IMR-90 (cell line): ENCODE results near the gene MCTP2. TPM values are rescaled to one million over a fixed set of nuclear protein-coding genes. Genes with fewer than 3 reads are reported as not detected.

ENCODE experiments used
- ATAC-seq: fragments of 200-7000 bp; cut with Tn5 transposase; 2 replicates; pipeline ENCODE4 v1.9.1; 2020; ENCODE audit warnings: low read depth, mild to moderate bottlenecking, moderate library complexity
- BruUV-seq: library from RNA; stranded (reverse); fragments of 400-500 nt; replicated peaks from 2 replicates; lab custom pipeline; 2021; lab: Mats Ljungman, UMichigan
- CTCF ChIA-PET: fragments of 300-600 bp; formaldehyde crosslinking; extraction: SDS; loops from one replicate; lab custom pipeline; 2021; ENCODE audit warnings: antibody characterized with exemption; lab: Yijun Ruan, JAX
- POLR2A ChIA-PET: fragments of 300-600 bp; sonication (Branson Sonifier 250); formaldehyde crosslinking; loops from one replicate; lab custom pipeline; 2022; ENCODE audit warnings: antibody characterized with exemption; ENCODE audit not compliant: unreplicated experiment; lab: Charles Lee
- DNase-seq: peaks from one replicate; pipeline ENCODE4 v3.0.0; 2013
- H2AFZ ChIP-seq: replicated peaks from 2 replicates; pipeline ENCODE3; 2013; ENCODE audit warnings: low read length, mild to moderate bottlenecking; ENCODE audit not compliant: poor library complexity
- H2AK5ac ChIP-seq: 2 replicates; pipeline ENCODE4 v1.6.1; 2013; ENCODE audit warnings: low read depth, low read length, inconsistent platforms
- H2AK9ac ChIP-seq: replicated peaks from 2 replicates; pipeline ENCODE3; 2013; ENCODE audit warnings: mild to moderate bottlenecking, low read depth, low read length, moderate library complexity; ENCODE audit not compliant: poor library complexity
- H2BK120ac ChIP-seq: 2 replicates; pipeline ENCODE4 v1.6.1; 2013; ENCODE audit warnings: low read depth, low read length, inconsistent platforms
- H2BK15ac ChIP-seq: 3 replicates; pipeline ENCODE4 v1.6.1; 2013; ENCODE audit warnings: low read depth, low read length, inconsistent platforms
- H2BK20ac ChIP-seq: 2 replicates; pipeline ENCODE4 v1.6.1; 2013; ENCODE audit warnings: low read depth, mild to moderate bottlenecking, inconsistent platforms, low read length, moderate library complexity
- H2BK5ac ChIP-seq: 2 replicates; pipeline ENCODE4 v1.6.1; 2013; ENCODE audit warnings: mild to moderate bottlenecking, low read depth, low read length, inconsistent platforms; ENCODE audit not compliant: poor library complexity, severe bottlenecking
- H3K14ac ChIP-seq: replicated peaks from 2 replicates; pipeline ENCODE4 v1.6.1; 2013; ENCODE audit warnings: low read depth, low read length, inconsistent platforms
- H3K18ac ChIP-seq: 2 replicates; pipeline ENCODE4 v1.6.1; 2013; ENCODE audit warnings: low read depth, low read length, control low read depth
- H3K23ac ChIP-seq: 2 replicates; pipeline ENCODE4 v1.6.1; 2013; ENCODE audit warnings: low read depth, low read length, inconsistent platforms
- H3K27ac ChIP-seq: 2 replicates; pipeline ENCODE4 v1.5.1; 2013; ENCODE audit warnings: mild to moderate bottlenecking, control low read depth, low read length; ENCODE audit not compliant: insufficient read depth
- H3K27me3 ChIP-seq: 2 replicates; pipeline ENCODE4 v1.6.1; 2013; ENCODE audit warnings: low read length; ENCODE audit not compliant: control insufficient read depth, insufficient read depth
- H3K36me3 ChIP-seq: 2 replicates; pipeline ENCODE4 v1.6.1; 2013; ENCODE audit warnings: low read length, mixed read lengths; ENCODE audit not compliant: control insufficient read depth, insufficient read depth
- H3K4ac ChIP-seq: 2 replicates; pipeline ENCODE4 v1.6.1; 2013; ENCODE audit warnings: low read depth, low read length, inconsistent platforms
- H3K4me1 ChIP-seq: 2 replicates; pipeline ENCODE4 v1.6.1; 2013; ENCODE audit warnings: low read length, mixed read lengths; ENCODE audit not compliant: control insufficient read depth, insufficient read depth
- H3K4me2 ChIP-seq: 2 replicates; pipeline ENCODE4 v1.6.1; 2013; ENCODE audit warnings: low read depth, mild to moderate bottlenecking, control low read depth, low read length, moderate library complexity
- H3K4me3 ChIP-seq: 2 replicates; pipeline ENCODE4 v1.5.1; 2013; ENCODE audit warnings: low read depth, mild to moderate bottlenecking, control low read depth, low read length, moderate library complexity; ENCODE audit not compliant: insufficient read depth
- H3K56ac ChIP-seq: 2 replicates; pipeline ENCODE4 v1.6.1; 2013; ENCODE audit warnings: low read length, inconsistent platforms; ENCODE audit not compliant: insufficient read depth; ENCODE audit errors: extremely low read depth
- H3K79me1 ChIP-seq, 2 experiments: 2 replicates each; pipeline ENCODE4 v1.6.1; 2013; ENCODE audit warnings: low read length in 2 of 2, inconsistent platforms in 1 of 2, low read depth in 1 of 2
- H3K9ac ChIP-seq: 2 replicates; pipeline ENCODE4 v1.6.1; 2013; ENCODE audit warnings: low read depth, low read length, control low read depth
- H3K9me1 ChIP-seq: 2 replicates; pipeline ENCODE4 v1.6.1; 2013; ENCODE audit warnings: low read length, inconsistent platforms; ENCODE audit not compliant: insufficient read depth
- H3K9me3 ChIP-seq: 2 replicates; pipeline ENCODE4 v1.6.1; 2013; ENCODE audit warnings: low read length; ENCODE audit not compliant: control insufficient read depth, insufficient read depth
- H4K20me1 ChIP-seq: 2 replicates; pipeline ENCODE4 v1.6.1; 2013; ENCODE audit warnings: low read length, inconsistent platforms; ENCODE audit not compliant: insufficient read depth
- H4K5ac ChIP-seq: 2 replicates; pipeline ENCODE4 v1.6.1; 2013; ENCODE audit warnings: mild to moderate bottlenecking, low read depth, low read length, control low read depth
- H4K8ac ChIP-seq, 2 experiments: 2 replicates each; pipeline ENCODE4 v1.6.1; 2013; ENCODE audit warnings: low read depth in 2 of 2, low read length in 2 of 2, control low read depth in 1 of 2, inconsistent platforms in 1 of 2
- H4K91ac ChIP-seq: 2 replicates; pipeline ENCODE4 v1.6.1; 2013; ENCODE audit warnings: low read depth, low read length, inconsistent platforms; ENCODE audit not compliant: insufficient read depth
- BHLHE40 ChIP-seq: fragments of 150-350 bp; IDR thresholded peaks from 2 replicates; pipeline ENCODE4 v1.6.1; 2016; ENCODE audit warnings: mild to moderate bottlenecking, low read depth, low read length
- CEBPB ChIP-seq: IDR thresholded peaks from 2 replicates; pipeline ENCODE4 v1.6.1; 2012; ENCODE audit warnings: low read depth, low read length, improper control_type of control experiment
- CHD1 ChIP-seq: IDR thresholded peaks from 2 replicates; pipeline ENCODE4 v1.6.1; 2012; ENCODE audit warnings: low read depth, low read length, improper control_type of control experiment
- CTCF ChIP-seq: conservative IDR thresholded peaks from 2 replicates; pipeline ENCODE4 v1.5.1; 2012; ENCODE audit warnings: mild to moderate bottlenecking, low read depth, low read length, improper control_type of control experiment
- ELK1 ChIP-seq: fragments of 150-350 bp; IDR thresholded peaks from 2 replicates; pipeline ENCODE4 v1.6.1; 2016; ENCODE audit warnings: low read depth, mild to moderate bottlenecking, low read length, moderate library complexity, borderline replicate concordance
- FOS ChIP-seq: fragments of 150-350 bp; IDR thresholded peaks from 2 replicates; pipeline ENCODE4 v1.6.1; 2016; ENCODE audit warnings: low read depth, low read length
- MAFK ChIP-seq: IDR thresholded peaks from 2 replicates; pipeline ENCODE4 v1.6.1; 2012; ENCODE audit warnings: low read depth, low read length, improper control_type of control experiment
- MAZ ChIP-seq: IDR thresholded peaks from 2 replicates; pipeline ENCODE4 v1.6.1; 2012; ENCODE audit warnings: low read depth, mild to moderate bottlenecking, low read length, improper control_type of control experiment, moderate library complexity, borderline replicate concordance
- MXI1 ChIP-seq: IDR thresholded peaks from 2 replicates; pipeline ENCODE4 v1.6.1; 2012; ENCODE audit warnings: low read depth, mild to moderate bottlenecking, low read length, moderate library complexity, borderline replicate concordance
- NFE2L2 ChIP-seq: fragments of 150-350 bp; IDR thresholded peaks from 2 replicates; pipeline ENCODE4 v1.6.1; 2016; ENCODE audit warnings: low read depth, mild to moderate bottlenecking, low read length
- POLR2A ChIP-seq: IDR thresholded peaks from 2 replicates; pipeline ENCODE4 v1.6.1; 2012; ENCODE audit warnings: mild to moderate bottlenecking, low read depth, low read length
- RAD21 ChIP-seq: IDR thresholded peaks from 2 replicates; pipeline ENCODE4 v1.6.1; 2012; ENCODE audit warnings: low read length, improper control_type of control experiment
- RCOR1 ChIP-seq: IDR thresholded peaks from 2 replicates; pipeline ENCODE4 v1.6.1; 2012; ENCODE audit warnings: mild to moderate bottlenecking, low read length, improper control_type of control experiment; ENCODE audit not compliant: insufficient replicate concordance
- RFX5 ChIP-seq: IDR thresholded peaks from 2 replicates; pipeline ENCODE4 v1.8.0; 2012; ENCODE audit warnings: low read depth, mild to moderate bottlenecking, low read length, moderate library complexity
- SMC3 ChIP-seq: fragments of 150-350 bp; IDR thresholded peaks from 2 replicates; pipeline ENCODE4 v1.6.1; 2016; ENCODE audit warnings: low read depth, mild to moderate bottlenecking, antibody characterized with exemption, low read length, moderate library complexity
- USF2 ChIP-seq: fragments of 150-350 bp; IDR thresholded peaks from 2 replicates; pipeline ENCODE4 v1.6.1; 2017; ENCODE audit warnings: mild to moderate bottlenecking, antibody characterized with exemption, low read length, low read depth
- WGBS, 2 experiments: methylation state at CpG; one replicate each; pipeline versions ENCODE4 v1.1.5 to v1.1.7; 2013; ENCODE audit warnings: missing lambda C conversion rate in 2 of 2; ENCODE audit not compliant: insufficient read length in 1 of 2; ENCODE audit errors: extremely low coverage in 2 of 2; 5-methylcytosine and 5-hydroxymethylcytosine counted together
- dilution Hi-C: fragments of 300-500 bp; cut with HindIII; formaldehyde crosslinking; loops from one replicate; pipeline ENCODE4 v1.14.3; 2018; ENCODE audit warnings: low sequenced_read_pairs; ENCODE audit not compliant: unreplicated experiment
- in situ Hi-C: fragments of 300-500 bp; cut with MboI; formaldehyde crosslinking; loops from 3 replicates; pipeline ENCODE4 v1.14.3; 2019; ENCODE audit warnings: low sequenced_read_pairs, inconsistent platforms, mixed read lengths
- intact Hi-C: fragments of 100-400 bp; cut with micrococcal nuclease; formaldehyde crosslinking; loops from 2 replicates; pipeline ENCODE4 v1.10.0; 2022
- polyA plus RNA-seq, 3 experiments: library from polyadenylated mRNA; depleted of rRNA; stranded (reverse); fragments of >200 nt; gene quantifications; 2 replicates each; pipeline ENCODE4 v1.2.3, GENCODE V29; 2012; ENCODE audit warnings: low replicate concordance in 1 of 3
- total RNA-seq: library from RNA; depleted of rRNA; stranded (reverse); fragments of >200 nt; gene quantifications from 2 replicates; pipeline ENCODE4 v1.2.3, GENCODE V29; 2012

MCTP2 gene
- total and polyA plus RNA-seq, 2 of the 4 experiments (the other 2 are of a cell fraction) = 5.1 to 9.9 TPM

- Histone ChIP-seq H2BK15ac (no peak overlapping the region), H3K23ac (no peak overlapping the region), H2BK5ac (no peak overlapping the region), H3K4me3 (no peak overlapping the region), H2BK120ac (no peak overlapping the region), H2AK9ac (no peak overlapping the region), H3K56ac (no peak overlapping the region), H3K79me1 (no peaks in the 10 kb centered on the region), H3K9me1 (no peaks in the 10 kb centered on the region), H3K18ac (no peak overlapping the region), H3K9ac (no peak overlapping the region), H4K20me1 (no peaks in the 10 kb centered on the region), H3K9me3 (no peaks in the 10 kb centered on the region), H2AK5ac (no peak overlapping the region), H3K36me3 (no peaks in the 10 kb centered on the region), H3K27me3 (no peaks in the 10 kb centered on the region), H3K4me2 (no peak overlapping the region), H3K4ac (no peak overlapping the region), H4K91ac (no peak overlapping the region), H4K5ac (no peak overlapping the region), H2BK20ac (no peak overlapping the region), H3K27ac (no peak overlapping the region), H2AFZ (no peak overlapping the region), H4K8ac (no peak overlapping the region), H3K4me1 (no peaks in the 10 kb centered on the region), H3K14ac (no peak overlapping the region)
- TF ChIP-seq POLR2A (no peak), MAZ (no peak), CHD1 (no peak), RAD21 (no peak), ELK1 (no peak), NFE2L2 (no peak), FOS (no peak), CEBPB (no peak), MAFK (no peak), USF2 (no peak), SMC3 (no peak), RFX5 (no peak), BHLHE40 (no peak), CTCF (no peak), MXI1 (no peak), RCOR1 (no peak)
- DNase-seq (no peak), ATAC-seq (no peak)
- intact Hi-C loops (no loop called here), dilution Hi-C loops (no loop called here), in situ Hi-C loops (loop anchor here (25.0 kb wide), 1 partner anchor 596 kb away; no protein-coding TSS in a partner anchor)
- WGBS, 2 experiments = no CpG with 5 or more reads among the region's 7 CpGs
- ChIA-PET POLR2A (no interaction called here), CTCF (no interaction called here)
- BruUV-seq = no TSS peak
Observed at GRCh38 chr15:94416267-94416666, 184.9 kb downstream of the MCTP2 start.
